Ishikawa (cell line): ENCODE data around the gene TPRG1L.

Experiments used
- CEBPB ChIP-seq: IDR thresholded peaks from 2 replicates; pipeline ENCODE4 v1.6.1; 2012
- CREB1 ChIP-seq: IDR thresholded peaks from 2 replicates; pipeline ENCODE4 v1.6.1; 2012; ENCODE audit warnings: low read depth
- EGR1 ChIP-seq: IDR thresholded peaks from 2 replicates; pipeline ENCODE4 v1.6.1; 2012
- EP300 ChIP-seq: IDR thresholded peaks from 2 replicates; pipeline ENCODE4 v1.6.1; 2012; ENCODE audit warnings: borderline replicate concordance
- FOXM1 ChIP-seq: IDR thresholded peaks from 2 replicates; pipeline ENCODE4 v1.6.1; 2012; ENCODE audit warnings: low read depth, borderline replicate concordance
- NFIC ChIP-seq: IDR thresholded peaks from 2 replicates; pipeline ENCODE4 v1.6.1; 2012
- RAD21 ChIP-seq: IDR thresholded peaks from 2 replicates; pipeline ENCODE4 v1.6.1; 2012; ENCODE audit warnings: low read depth
- TAF1 ChIP-seq: IDR thresholded peaks from 2 replicates; pipeline ENCODE4 v1.6.1; 2012; ENCODE audit warnings: low read depth, mild to moderate bottlenecking
- TCF12 ChIP-seq: IDR thresholded peaks from 2 replicates; pipeline ENCODE4 v1.6.1; 2012; ENCODE audit warnings: low read depth
- TEAD4 ChIP-seq: IDR thresholded peaks from 2 replicates; pipeline ENCODE4 v1.6.1; 2012
- YY1 ChIP-seq: IDR thresholded peaks from 2 replicates; pipeline ENCODE4 v1.6.1; 2012; ENCODE audit warnings: low read depth
- ZBTB7A ChIP-seq: IDR thresholded peaks from 2 replicates; pipeline ENCODE4 v1.6.1; 2012; ENCODE audit warnings: low read depth
- TF ChIP-seq, protein P1 (sequence below): IDR thresholded peaks from 2 replicates; pipeline ENCODE4 v1.6.1; 2012; ENCODE audit warnings: low read depth, mild to moderate bottlenecking
- TF ChIP-seq, protein P2 (sequence below): IDR thresholded peaks from 2 replicates; pipeline ENCODE4 v1.6.1; 2012
- TF ChIP-seq, protein P3 (sequence below): IDR thresholded peaks from 2 replicates; pipeline ENCODE4 v1.6.1; 2012

The TPRG1L gene

DNA sequence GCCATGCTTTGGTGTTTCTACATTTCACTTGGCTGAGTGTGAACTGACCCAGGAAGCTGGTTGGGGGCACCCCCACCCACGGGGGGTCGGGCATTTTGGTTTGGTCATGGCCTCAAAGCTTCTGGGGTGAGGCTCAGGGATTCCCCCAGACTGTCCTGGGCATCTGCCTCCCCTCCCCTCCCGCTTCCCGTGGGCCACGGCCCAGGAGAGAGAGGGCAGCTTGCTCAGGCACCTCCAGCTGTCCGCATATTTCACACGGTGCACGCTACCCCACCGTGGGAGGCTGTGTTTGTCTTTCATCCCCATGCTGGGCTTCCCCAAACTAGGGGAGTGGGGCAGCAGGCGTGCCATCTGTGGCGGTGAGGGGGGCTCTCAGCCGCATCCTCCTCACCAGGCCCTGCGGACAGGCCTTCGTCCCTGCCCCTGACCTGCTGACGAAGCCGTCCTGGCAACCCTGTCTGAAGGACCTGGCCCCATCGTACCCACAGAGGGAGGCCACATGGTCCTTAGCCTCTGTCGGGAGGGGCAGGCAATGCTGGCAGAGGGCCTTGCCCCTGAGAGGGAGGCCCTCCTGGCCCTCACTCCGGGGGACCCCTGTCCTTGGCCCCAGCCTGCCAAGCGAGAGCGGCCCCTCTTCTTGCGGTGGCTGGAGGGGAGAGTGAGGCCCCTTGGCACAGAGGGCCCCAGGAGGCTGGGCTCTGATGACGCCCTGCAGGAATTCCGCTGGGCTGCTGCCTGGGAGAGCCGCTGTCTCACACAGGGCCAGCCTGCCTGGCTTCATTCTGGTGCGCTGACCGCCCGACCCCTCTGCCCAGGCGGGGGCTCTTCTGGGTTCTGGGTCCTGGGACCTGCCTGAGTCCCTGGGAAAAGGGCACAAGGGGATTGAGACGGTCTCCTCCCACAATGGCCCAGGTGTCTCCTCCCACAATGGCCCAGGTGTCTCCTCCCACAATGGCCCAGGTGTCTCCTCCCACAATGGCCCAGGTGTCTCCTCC lies 49.6 kb downstream of the TPRG1L start:
- TF ChIP-seq, protein P1, sequence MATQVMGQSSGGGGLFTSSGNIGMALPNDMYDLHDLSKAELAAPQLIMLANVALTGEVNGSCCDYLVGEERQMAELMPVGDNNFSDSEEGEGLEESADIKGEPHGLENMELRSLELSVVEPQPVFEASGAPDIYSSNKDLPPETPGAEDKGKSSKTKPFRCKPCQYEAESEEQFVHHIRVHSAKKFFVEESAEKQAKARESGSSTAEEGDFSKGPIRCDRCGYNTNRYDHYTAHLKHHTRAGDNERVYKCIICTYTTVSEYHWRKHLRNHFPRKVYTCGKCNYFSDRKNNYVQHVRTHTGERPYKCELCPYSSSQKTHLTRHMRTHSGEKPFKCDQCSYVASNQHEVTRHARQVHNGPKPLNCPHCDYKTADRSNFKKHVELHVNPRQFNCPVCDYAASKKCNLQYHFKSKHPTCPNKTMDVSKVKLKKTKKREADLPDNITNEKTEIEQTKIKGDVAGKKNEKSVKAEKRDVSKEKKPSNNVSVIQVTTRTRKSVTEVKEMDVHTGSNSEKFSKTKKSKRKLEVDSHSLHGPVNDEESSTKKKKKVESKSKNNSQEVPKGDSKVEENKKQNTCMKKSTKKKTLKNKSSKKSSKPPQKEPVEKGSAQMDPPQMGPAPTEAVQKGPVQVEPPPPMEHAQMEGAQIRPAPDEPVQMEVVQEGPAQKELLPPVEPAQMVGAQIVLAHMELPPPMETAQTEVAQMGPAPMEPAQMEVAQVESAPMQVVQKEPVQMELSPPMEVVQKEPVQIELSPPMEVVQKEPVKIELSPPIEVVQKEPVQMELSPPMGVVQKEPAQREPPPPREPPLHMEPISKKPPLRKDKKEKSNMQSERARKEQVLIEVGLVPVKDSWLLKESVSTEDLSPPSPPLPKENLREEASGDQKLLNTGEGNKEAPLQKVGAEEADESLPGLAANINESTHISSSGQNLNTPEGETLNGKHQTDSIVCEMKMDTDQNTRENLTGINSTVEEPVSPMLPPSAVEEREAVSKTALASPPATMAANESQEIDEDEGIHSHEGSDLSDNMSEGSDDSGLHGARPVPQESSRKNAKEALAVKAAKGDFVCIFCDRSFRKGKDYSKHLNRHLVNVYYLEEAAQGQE = no peak
- TF ChIP-seq, protein P2, sequence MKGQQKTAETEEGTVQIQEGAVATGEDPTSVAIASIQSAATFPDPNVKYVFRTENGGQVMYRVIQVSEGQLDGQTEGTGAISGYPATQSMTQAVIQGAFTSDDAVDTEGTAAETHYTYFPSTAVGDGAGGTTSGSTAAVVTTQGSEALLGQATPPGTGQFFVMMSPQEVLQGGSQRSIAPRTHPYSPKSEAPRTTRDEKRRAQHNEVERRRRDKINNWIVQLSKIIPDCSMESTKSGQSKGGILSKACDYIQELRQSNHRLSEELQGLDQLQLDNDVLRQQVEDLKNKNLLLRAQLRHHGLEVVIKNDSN = no peak
- TF ChIP-seq TCF12 = no peak
- no peak for TF ChIP-seq CREB1
- TF ChIP-seq YY1 = no peak
- no peak for TF ChIP-seq EGR1
- TF ChIP-seq FOXM1 = no peak
- TF ChIP-seq TEAD4 = no peak
- TF ChIP-seq, protein P3, sequence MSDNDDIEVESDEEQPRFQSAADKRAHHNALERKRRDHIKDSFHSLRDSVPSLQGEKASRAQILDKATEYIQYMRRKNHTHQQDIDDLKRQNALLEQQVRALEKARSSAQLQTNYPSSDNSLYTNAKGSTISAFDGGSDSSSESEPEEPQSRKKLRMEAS = no peak
- no peak for TF ChIP-seq RAD21
- no peak for TF ChIP-seq ZBTB7A
- TF ChIP-seq EP300 = no peak
- no peak for TF ChIP-seq NFIC
- TF ChIP-seq TAF1 = no peak
- no peak for TF ChIP-seq CEBPB

DNA sequence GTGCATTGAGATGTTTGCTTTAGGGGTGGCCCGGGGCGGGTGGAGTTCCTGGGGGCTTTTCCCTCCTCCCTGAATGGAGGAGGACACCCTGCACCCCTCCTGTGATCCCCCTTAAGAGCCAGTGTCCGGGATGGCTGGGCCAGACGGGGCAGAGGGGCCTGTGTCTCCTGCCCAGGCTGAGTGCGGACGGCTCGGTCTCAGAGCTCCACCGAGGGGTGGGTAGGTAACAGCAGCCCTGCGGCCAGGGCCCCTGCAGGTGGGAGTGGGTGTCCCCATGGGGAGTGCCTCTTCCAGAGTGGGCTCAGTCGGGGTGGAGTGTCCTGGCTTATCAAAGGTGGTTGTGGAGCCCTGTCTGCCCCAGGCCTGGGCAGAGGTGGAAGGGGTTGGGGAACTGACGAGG lies 50.6 kb downstream of the TPRG1L start:
- TF ChIP-seq TAF1 (no peak), EGR1 (no peak), EP300 (no peak), ZBTB7A (no peak), TEAD4 (no peak), FOXM1 (no peak), CREB1 (no peak), NFIC (no peak), TCF12 (no peak), YY1 (no peak), CEBPB (no peak), RAD21 (no peak)
- TF ChIP-seq, protein P3 = no peak
- TF ChIP-seq, protein P1 = no peak
- TF ChIP-seq, protein P2 = no peak

DNA sequence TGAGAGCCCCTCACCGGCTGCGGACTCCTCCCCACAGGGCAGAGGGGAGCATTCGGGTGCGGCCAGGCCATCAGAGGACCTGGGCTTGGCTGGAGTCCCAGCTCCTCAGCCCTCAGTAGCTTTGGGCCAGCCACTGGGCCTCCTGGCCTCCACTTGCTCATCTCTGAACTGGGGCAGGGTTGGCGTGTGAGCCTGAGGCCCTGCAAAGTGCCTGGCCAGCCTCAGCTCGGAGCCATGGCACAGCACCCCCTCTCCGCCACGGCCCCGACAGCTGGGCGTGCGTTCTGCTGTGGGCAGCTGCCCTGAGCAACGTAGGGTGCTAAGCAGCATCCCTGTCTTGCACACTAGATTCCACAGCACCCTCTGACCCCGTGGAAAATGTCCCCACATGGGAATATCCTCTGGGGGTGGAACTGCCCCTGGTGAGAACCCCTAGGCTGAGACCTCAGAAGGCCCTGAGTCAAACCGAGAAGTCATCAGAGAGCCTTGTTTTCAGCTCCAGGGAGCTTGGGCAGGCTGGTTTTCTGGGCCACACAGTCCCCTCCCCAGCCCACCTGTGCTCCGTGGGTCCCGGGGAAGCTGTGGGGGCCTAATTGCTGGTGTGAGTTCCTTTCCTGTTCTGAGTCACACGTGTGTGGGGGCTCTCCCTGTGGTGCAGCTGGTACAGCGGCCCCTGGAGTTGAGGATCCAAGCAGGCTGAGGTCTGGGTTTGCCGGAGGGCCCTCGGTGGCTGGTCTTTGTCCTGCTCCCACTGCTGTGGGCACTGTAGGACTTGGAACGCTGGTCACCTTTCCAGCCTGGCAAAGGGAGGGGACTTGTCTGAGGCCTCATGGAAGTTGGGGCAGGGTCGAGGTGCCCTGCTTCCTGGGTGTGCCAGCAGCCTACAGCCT lies 52.0 kb downstream of the TPRG1L start:
- TF ChIP-seq TAF1 (no peak), YY1 (no peak), RAD21 (no peak), ZBTB7A (no peak), TEAD4 (no peak), EP300 (no peak), CEBPB (no peak)
- TF ChIP-seq, protein P2 = no peak
- TF ChIP-seq, protein P3 = no peak
- TF ChIP-seq, protein P1 = no peak
